Measurements from ENCODE around the gene RNLS.

DNA sequence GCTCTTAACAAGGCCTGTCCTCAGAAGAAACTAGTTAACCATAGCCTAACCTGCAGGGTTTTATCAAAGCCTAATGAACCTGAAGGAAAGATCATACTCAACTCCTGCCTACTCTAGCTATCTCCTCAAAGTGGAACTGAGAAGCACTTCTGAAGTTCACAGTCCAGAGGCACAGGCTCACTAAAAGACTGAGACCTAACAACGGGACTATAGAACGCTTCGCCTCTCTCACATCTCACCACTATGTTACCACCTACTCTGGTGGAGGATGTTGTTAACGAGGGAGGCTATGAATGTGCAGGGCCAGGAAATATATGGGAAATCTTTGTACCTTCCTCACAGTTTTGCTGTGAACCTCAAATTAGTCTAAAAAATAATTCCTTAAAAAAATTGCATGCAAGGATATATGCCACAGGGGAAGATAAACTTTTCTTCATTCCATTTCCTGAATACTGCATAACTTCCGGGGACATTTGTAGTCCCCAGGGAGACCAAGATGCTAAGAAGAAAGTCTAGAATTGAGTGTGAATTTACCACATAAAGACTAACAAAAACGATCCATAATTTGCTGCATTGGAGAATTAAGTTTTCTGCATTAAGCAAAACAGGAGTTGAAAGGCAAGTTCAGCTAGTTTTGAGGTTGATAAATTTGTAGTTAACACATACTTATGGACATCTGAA, 25.1 kb upstream of the RNLS start:
- TF ChIP-seq BACH2 (CRISPR knock-in tag; IDR thresholded peaks at IDR 0.05; ENCODE audit: borderline replicate concordance) (no peak), PPARA (CRISPR knock-in tag; IDR thresholded peaks at IDR 0.05; ENCODE audit: borderline replicate concordance) (no peak), RARB (CRISPR knock-in tag; IDR thresholded peaks at IDR 0.05) (no peak), ESRRG (CRISPR knock-in tag; IDR thresholded peaks at IDR 0.05) (no peak), TOX (CRISPR knock-in tag; IDR thresholded peaks at IDR 0.05; ENCODE audit: borderline replicate concordance) (no peak), TCF4 (CRISPR knock-in tag; IDR thresholded peaks at IDR 0.05; ENCODE audit: borderline replicate concordance) (no peak), SNAI2 (CRISPR knock-in tag; IDR thresholded peaks at IDR 0.05) (no peak), ZFP30 (CRISPR knock-in tag; IDR thresholded peaks at IDR 0.05) (no peak)
- TF ChIP-seq, protein P1, sequence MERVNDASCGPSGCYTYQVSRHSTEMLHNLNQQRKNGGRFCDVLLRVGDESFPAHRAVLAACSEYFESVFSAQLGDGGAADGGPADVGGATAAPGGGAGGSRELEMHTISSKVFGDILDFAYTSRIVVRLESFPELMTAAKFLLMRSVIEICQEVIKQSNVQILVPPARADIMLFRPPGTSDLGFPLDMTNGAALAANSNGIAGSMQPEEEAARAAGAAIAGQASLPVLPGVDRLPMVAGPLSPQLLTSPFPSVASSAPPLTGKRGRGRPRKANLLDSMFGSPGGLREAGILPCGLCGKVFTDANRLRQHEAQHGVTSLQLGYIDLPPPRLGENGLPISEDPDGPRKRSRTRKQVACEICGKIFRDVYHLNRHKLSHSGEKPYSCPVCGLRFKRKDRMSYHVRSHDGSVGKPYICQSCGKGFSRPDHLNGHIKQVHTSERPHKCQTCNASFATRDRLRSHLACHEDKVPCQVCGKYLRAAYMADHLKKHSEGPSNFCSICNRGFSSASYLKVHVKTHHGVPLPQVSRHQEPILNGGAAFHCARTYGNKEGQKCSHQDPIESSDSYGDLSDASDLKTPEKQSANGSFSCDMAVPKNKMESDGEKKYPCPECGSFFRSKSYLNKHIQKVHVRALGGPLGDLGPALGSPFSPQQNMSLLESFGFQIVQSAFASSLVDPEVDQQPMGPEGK (CRISPR knock-in tag; IDR thresholded peaks at IDR 0.05; ENCODE audit: borderline replicate concordance): no peak
- TF ChIP-seq, protein P2, sequence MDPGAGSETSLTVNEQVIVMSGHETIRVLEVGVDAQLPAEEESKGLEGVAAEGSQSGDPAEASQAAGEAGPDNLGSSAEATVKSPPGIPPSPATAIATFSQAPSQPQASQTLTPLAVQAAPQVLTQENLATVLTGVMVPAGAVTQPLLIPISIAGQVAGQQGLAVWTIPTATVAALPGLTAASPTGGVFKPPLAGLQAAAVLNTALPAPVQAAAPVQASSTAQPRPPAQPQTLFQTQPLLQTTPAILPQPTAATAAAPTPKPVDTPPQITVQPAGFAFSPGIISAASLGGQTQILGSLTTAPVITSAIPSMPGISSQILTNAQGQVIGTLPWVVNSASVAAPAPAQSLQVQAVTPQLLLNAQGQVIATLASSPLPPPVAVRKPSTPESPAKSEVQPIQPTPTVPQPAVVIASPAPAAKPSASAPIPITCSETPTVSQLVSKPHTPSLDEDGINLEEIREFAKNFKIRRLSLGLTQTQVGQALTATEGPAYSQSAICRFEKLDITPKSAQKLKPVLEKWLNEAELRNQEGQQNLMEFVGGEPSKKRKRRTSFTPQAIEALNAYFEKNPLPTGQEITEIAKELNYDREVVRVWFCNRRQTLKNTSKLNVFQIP (CRISPR knock-in tag; IDR thresholded peaks at IDR 0.05; ENCODE audit: borderline replicate concordance, low read depth): no peak

All from SK-N-SH treated with all-trans-retinoic acid at 6 μM for 48 hours (cell line).